Mammary epithelial cell (primary cell): ENCODE measurements around the gene FKBP5.

ENCODE experiments used
- EZH2 ChIP-seq: IDR thresholded peaks from 2 replicates; pipeline ENCODE4 v1.6.1; 2012; ENCODE audit warnings: low read length, inconsistent platforms, borderline replicate concordance
- TF ChIP-seq, protein P1 (sequence below), 2 donors: IDR thresholded peaks in 1 of 2; conservative IDR thresholded peaks in 1 of 2; 2 replicates each; pipeline ENCODE4 v1.5.1; 2011 to 2012; ENCODE audit warnings: inconsistent platforms in 2 of 2, low read length in 2 of 2, mild to moderate bottlenecking in 2 of 2, control low read depth in 1 of 2, low read depth in 1 of 2; ENCODE audit not compliant: insufficient read depth in 1 of 2; ENCODE audit errors: extremely low read depth in 1 of 2

- TF ChIP-seq, protein P1, sequence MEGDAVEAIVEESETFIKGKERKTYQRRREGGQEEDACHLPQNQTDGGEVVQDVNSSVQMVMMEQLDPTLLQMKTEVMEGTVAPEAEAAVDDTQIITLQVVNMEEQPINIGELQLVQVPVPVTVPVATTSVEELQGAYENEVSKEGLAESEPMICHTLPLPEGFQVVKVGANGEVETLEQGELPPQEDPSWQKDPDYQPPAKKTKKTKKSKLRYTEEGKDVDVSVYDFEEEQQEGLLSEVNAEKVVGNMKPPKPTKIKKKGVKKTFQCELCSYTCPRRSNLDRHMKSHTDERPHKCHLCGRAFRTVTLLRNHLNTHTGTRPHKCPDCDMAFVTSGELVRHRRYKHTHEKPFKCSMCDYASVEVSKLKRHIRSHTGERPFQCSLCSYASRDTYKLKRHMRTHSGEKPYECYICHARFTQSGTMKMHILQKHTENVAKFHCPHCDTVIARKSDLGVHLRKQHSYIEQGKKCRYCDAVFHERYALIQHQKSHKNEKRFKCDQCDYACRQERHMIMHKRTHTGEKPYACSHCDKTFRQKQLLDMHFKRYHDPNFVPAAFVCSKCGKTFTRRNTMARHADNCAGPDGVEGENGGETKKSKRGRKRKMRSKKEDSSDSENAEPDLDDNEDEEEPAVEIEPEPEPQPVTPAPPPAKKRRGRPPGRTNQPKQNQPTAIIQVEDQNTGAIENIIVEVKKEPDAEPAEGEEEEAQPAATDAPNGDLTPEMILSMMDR (conservative IDR thresholded peaks at IDR 0.05 in 1 of 2, IDR thresholded peaks at IDR 0.05 in 1 of 2; ENCODE audit: extremely low read depth in 1 of 2, insufficient read depth in 1 of 2, low read depth in 1 of 2, low read length in 2 of 2): no peak
- TF ChIP-seq EZH2: no peak
Observed at GRCh38 chr6:35673755-35674154, 15.0 kb downstream of the FKBP5 start.
